ENCODE results near the gene ST7.

DNA sequence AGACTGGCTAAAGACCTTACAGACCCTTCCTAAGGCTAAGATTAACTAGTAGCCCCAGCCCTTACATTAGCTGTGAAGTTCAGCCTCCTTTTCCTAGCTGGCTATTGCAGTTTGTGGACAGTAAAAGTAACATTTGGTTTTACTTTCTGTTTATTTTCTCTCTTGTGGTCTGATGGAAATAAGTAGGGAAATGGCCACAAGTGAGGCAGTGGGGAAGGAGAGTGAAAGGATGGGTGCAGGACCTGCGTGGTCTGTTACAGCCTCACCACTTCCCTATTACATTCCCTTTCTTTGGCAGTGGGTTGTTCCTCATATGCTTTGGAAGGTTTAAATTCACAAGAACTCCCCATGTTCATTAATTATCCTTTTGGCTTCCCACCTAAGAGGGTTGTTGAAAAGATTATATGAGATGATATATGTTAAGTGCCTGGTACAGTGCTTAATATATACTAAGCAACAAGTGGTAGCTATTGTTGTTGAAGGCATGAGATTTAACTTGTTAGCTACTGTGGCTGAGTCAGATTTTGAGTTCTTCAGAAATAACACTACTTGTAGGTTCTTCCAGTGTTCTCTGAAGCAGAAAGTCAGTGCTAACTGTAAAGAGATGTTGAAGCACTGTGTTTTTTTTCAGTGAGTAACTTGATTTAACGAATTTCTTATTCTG is 181.7 kb downstream of the ST7 start:
- no peak for TF ChIP-seq EP300 (IDR thresholded peaks at IDR 0.05)
- TF ChIP-seq, protein P1, sequence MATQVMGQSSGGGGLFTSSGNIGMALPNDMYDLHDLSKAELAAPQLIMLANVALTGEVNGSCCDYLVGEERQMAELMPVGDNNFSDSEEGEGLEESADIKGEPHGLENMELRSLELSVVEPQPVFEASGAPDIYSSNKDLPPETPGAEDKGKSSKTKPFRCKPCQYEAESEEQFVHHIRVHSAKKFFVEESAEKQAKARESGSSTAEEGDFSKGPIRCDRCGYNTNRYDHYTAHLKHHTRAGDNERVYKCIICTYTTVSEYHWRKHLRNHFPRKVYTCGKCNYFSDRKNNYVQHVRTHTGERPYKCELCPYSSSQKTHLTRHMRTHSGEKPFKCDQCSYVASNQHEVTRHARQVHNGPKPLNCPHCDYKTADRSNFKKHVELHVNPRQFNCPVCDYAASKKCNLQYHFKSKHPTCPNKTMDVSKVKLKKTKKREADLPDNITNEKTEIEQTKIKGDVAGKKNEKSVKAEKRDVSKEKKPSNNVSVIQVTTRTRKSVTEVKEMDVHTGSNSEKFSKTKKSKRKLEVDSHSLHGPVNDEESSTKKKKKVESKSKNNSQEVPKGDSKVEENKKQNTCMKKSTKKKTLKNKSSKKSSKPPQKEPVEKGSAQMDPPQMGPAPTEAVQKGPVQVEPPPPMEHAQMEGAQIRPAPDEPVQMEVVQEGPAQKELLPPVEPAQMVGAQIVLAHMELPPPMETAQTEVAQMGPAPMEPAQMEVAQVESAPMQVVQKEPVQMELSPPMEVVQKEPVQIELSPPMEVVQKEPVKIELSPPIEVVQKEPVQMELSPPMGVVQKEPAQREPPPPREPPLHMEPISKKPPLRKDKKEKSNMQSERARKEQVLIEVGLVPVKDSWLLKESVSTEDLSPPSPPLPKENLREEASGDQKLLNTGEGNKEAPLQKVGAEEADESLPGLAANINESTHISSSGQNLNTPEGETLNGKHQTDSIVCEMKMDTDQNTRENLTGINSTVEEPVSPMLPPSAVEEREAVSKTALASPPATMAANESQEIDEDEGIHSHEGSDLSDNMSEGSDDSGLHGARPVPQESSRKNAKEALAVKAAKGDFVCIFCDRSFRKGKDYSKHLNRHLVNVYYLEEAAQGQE (IDR thresholded peaks at IDR 0.05): no peak
- no peak for TF ChIP-seq ZFP36 (IDR thresholded peaks at IDR 0.05; ENCODE audit: borderline replicate concordance, partially characterized antibody)
- TF ChIP-seq, protein P2, sequence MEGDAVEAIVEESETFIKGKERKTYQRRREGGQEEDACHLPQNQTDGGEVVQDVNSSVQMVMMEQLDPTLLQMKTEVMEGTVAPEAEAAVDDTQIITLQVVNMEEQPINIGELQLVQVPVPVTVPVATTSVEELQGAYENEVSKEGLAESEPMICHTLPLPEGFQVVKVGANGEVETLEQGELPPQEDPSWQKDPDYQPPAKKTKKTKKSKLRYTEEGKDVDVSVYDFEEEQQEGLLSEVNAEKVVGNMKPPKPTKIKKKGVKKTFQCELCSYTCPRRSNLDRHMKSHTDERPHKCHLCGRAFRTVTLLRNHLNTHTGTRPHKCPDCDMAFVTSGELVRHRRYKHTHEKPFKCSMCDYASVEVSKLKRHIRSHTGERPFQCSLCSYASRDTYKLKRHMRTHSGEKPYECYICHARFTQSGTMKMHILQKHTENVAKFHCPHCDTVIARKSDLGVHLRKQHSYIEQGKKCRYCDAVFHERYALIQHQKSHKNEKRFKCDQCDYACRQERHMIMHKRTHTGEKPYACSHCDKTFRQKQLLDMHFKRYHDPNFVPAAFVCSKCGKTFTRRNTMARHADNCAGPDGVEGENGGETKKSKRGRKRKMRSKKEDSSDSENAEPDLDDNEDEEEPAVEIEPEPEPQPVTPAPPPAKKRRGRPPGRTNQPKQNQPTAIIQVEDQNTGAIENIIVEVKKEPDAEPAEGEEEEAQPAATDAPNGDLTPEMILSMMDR (IDR thresholded peaks at IDR 0.05): no peak
- no peak for TF ChIP-seq ESRRA (IDR thresholded peaks at IDR 0.05; ENCODE audit: borderline replicate concordance, low read length)
